HG02852 (cell line): ENCODE results near the gene MBD5.
A peak's percentile ranks its signal among the peaks of the same experiment; 100 is the strongest.

Experiments
- ATAC-seq: cut with Tn5 transposase; IDR thresholded peaks from one replicate; pipeline ENCODE4 v1.9.1; 2021; ENCODE audit warnings: mild to moderate bottlenecking, moderate library complexity; ENCODE audit not compliant: unreplicated experiment

MBD5 gene

DNA sequence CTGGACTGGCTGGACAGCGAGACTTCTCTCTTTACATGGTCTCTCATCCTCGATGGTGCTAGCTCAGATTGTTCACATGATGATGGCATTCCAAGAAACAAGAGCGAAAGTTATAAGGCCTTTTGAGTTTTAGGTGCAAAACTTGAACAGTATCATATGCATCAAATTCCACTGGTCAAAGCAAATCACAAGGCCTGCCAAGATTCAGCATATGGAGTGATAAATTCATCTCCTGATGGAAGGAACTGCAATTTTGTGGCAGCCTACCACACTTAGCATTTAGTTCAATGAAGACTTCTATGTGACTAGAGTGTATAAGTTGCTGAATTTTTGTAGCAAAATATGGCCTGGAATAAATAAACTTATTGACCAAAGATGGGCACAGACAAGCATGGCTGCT, 429.6 kb downstream of the MBD5 start:
- ATAC-seq, result no peak

DNA sequence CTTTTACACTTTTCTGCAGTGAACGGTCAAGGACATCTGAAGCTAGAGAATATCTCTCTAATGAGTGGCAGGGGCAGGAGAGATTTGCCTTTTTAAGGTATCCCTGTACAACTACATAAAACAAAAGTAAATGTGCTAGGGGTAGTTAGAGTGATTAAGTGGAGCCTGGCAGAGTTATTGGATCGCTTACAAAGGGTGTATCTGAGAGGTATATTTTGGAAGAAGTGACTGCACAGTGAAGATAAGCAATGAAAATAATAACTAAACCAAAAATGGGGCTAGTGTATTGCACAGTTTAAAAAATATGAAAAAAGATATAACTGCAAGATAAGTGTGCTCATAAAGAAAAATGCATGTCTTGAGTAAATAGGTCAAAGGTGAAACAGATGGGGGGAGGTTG, 430.2 kb downstream of the MBD5 start:
- ATAC-seq, result no peak

DNA sequence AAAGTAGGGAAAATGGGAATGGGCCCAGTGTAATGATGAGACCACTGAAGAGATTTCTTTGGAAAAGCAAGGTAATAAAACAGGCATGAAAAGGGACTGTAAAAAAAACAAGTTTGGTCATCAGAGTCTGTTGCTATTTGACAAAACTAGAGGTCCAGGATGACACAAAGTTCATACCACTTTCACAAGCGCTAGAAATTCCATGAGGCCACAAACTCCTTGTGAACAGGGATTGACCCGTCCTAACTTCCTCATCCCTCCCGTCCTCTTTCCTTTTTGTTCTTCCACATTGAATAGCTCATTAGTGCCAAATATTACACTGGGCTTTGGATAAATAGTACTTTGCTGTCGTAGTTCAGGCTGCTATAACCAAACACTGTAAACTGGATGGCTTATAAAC, 434.9 kb downstream of the MBD5 start:
- no peak for ATAC-seq

DNA sequence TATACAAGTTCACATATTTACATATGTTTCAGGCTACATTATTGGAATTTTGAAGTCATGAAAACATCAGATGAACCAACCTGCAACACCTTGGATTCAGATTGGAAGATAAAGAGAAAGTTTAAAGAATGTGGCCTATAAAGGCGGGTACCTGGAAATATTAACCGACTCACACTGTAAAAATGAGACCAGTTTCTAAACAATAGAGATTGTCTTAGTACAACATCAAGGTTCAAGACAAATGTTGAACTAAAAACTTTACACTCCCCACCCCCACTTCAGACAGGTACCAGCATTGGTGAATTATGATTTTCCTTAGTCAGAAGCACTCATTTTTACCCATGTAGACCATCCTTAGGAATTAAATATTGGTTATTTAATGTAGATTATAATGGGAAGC, 437.3 kb downstream of the MBD5 start:
- no peak for ATAC-seq

DNA sequence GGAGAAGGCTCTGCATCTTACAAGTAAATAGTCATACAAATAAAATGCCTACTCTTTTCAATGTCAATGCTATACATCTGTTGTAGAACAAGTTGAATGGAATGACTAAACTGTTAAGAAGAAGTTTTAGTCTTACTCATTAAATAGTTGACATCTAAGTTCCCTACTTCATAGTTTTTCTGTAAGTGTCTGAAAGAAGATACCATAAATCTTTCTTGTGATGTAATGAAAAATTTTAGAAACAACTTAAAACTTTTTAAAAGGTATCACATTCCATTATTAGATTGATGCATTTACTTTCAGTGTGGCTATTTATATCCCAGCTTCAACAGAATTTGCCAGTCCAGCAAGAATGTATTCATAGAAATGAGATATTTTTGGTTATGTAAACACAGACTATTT, 438.5 kb downstream of the MBD5 start:
- ATAC-seq, result peak; percentile 61

DNA sequence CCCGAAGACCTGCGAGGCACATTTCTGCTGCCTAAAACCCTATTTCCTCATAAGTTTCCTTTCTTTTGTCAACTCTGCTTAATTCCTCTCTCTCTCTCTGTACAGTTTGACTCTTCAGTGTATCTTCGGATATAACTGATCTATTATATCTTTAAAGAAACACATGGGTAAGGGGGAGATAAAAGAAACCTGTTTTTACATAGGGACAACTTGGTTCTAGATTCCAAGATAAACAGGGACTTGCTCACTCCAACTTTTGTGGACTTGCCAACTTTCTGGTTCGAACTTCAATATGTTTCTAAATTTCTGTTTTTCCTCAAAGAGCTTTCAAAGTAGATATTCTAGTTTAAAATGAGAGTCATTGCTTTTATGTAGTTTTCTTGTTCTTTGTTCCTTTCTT, 441.0 kb downstream of the MBD5 start:
- no peak for ATAC-seq

DNA sequence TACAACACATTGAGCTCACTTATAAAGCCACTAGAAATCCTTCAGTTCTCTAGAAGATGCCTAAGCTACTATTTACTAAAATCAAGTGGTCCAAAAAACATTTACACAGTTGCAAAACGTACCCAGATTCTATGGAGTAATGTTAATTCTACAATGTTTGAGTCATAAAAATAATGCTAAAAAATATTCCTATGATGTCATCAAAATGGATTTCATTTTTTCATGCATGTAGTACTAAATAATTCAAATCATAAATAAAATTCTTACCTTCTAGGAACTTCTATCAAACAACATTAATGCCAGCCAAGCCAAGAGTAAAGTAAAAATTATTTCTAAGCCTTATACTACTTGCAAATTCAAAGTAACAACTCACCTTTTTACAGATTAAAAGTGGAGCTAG, 454.7 kb downstream of the MBD5 start:
- no peak for ATAC-seq

DNA sequence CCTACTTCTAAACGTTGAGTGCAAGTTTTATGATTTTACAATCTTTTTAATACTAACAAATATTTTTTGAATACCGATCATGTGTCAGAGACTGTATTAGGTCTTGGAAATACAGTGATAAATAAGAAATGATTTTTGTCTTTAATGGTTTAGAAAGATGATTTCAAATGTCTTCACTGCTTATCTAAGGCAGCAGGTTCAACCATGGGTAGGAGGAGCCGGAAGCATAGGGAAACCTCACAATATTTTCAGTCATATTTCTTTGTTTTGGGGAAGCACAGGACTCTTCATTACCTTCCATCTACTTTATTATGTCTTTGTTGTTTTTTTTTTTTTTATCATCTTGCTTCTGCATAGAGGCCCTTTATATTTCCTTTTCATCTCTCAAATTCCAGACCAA, 458.5 kb downstream of the MBD5 start:
- no peak for ATAC-seq

DNA sequence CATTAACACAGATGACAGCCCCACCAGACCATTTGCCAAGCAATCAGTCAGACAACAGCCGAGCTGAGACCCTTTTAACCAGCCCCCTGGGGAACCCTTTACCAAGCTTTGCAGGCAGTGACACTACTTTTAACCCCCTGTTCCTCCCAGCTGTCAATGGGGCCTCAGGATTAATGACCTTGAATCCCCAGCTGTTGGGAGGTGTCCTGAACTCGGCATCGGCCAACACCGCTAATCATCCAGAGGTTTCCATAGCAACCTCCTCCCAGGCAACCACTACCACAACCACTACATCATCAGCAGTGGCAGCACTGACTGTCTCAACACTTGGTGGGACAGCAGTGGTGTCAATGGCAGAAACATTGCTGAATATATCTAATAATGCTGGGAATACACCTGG, 462.8 kb downstream of the MBD5 start:
- no peak for ATAC-seq

DNA sequence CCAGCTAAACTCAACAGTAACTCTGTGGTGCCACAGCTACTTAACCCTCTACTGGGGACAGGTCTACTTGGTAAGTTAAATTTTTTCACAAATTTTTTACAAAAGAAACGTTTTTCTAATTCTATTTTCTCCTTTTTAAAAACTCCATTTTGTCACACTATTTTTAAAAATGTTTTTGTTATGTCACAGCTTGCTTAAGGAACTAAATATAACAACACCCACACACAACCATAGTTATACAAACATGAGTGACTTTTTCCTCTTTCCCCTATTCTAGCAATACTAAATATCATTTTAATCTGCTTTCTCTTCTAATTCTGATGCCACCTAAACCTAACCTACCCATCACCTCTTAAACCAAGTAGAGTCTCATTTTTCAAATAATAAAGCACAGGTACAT, 463.2 kb downstream of the MBD5 start:
- ATAC-seq, result no peak

DNA sequence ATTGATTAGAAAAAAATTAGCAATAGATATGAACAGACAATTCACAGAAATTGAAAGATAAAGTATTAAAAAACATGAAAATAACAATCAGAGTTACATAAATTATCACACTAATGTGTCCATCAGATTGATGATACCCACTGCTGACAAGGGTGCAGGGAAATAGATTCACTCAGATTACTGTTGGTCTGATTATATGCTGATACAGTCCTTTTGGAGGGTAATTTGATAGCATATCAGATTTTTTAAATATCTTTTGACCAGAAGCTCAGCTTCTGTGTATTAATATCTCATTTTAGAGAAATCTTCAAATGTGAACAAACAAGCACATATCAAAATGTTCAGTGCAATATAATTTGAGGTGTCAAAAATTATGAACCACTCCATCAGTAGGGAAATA, 465.8 kb downstream of the MBD5 start:
- no peak for ATAC-seq

DNA sequence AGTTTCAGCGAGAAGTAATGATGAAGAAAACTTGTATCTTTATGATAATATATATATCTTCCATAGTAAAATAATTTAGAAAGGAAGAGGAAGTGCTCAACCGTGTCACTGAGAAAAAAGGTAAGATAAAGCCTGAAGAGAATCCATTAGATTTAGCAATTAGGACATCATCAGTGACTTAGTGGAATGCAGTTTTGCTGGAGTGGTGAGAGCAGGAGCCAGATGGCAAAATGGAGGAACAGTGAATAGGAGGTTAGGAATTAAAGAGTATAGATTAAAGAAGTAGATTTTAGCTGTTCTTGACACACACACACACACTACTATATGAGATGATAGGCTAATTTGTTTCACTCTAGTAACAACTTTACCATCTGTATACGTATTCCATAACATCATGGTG, 466.5 kb downstream of the MBD5 start:
- no peak for ATAC-seq

DNA sequence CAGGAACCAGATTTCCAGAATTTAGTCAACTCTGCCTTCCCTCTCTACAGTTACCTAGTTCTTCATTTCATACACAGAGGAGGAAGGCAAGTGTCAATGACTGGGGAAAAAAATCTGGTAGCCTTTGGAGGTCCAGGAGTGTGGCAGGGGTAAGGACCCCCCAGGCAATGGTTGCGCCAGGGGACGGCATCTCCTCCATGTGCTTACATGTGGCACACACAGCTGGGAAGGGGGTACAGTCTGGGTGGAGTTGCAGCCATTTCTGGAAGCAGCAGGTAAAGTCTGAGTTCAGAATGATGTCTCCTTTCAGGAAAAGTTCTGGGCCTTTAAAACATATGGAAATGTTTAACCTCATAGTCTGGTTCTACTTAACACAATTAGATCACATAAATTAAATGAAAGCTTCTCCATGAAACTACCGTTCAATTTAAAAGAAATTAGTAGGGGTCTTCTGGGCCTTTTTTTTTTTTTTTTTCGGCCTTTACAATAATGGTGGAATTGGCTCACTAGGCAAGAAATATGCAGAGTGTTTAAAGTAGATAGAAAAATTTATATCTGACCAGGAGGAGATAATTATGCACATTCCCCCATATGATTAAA, 470.0 kb downstream of the MBD5 start:
- no peak for ATAC-seq

DNA sequence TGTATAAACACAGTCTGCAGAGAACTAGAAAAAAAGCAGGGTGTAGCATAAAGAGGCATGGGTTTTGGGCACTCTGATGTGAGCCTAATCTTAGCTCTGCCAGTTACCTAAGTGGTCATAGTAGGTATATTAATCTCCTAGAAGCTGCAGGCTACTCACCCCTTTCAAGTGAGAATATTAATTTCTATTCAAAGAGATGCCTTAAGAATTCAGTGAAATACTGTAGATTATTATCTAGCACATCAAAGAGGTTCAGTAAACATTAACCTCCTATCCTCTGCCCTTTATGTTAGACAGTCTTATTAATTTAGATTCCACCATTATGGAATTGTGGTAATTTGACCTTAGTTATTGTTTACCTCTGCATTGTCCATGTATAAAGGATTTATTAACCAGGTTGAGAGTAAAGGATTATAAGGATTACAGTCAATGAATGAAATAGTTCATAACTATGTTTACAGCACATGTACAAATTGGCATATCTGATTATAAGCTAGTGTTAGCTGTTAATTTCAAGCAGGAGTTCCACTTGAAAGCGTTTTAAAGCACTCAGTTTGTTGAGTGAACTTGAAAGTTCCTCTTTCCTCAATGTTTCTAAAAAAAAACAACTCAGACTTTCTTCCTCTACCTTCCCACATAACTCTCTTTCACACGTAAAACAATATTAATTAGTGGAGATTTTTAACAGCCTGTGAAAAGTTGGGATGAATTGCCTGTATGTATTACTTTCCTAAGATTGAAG, 473.1 kb downstream of the MBD5 start:
- ATAC-seq, result peak; percentile 71

DNA sequence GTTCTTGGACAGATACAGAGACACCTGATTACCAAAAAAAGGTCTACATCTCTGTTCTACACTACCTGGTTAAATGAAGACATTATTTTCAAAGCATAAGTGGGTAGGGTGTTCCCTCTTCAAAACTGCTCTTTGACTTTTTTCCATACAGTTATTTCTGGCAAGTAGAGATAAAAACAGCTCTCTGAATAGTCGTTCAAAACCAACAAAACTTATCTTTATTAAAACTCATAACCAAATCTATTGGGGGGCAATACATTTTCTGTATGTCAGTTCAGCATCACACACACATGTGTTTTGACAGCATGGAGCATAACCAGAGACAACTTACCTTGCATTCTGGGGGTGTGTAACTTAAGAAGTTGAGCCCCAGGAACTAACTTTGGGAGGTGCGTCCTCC, 474.7 kb downstream of the MBD5 start:
- ATAC-seq, result no peak

DNA sequence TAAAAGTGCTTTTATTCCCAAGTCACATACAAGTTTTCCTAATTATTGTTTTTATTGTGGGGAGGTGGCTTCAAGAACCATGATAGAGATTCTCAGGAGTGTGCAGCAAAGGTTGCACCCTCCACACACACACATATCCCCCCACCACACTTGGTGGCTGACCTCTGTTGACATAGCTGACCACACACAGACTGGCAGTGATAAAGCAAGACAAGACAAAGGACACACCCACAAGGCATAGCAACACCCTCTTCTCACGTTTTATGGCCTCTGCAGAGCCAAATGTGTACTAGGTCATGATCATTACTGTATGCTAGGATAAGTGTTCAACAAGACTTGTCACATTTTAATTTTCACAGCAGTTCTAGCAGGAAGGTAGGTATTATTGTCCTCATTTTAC, 480.7 kb downstream of the MBD5 start:
- ATAC-seq, result no peak

DNA sequence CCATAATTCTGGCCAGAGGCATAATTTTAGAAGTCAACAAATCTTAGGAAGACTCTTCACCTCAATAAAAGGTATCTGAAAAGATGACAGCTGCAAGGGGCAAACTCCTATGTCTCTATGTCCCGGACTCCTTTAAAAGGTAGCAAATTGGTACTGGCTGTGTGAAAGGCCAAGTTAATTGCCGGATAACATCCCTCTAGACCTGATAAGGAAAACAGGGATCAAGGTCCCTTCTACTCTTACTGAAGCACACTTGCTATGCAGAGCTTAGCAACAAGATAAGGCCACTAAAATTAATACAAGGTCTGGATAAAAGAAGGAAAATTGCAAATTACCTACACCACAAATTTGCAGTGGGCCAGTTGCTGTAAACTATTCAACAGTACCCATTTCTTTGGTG, 482.6 kb downstream of the MBD5 start:
- no peak for ATAC-seq

DNA sequence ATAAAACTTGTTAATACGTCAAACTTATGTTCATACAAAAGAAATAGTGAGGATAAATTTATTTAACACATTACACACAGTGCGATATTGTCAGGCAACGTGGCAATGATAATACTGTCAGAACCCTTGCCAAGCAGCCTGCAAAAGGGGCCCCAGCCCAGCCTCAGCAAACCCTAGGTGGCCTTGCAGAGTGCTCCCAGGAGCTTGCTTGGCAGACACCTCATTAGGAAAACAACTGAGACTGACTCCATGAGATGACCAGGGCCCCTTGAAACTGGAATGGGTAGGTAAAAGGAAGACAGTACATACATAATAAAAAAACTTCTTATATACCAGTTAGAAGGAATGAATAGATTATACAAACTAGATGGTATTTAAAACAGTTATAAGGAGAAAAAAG, 487.1 kb downstream of the MBD5 start:
- no peak for ATAC-seq

DNA sequence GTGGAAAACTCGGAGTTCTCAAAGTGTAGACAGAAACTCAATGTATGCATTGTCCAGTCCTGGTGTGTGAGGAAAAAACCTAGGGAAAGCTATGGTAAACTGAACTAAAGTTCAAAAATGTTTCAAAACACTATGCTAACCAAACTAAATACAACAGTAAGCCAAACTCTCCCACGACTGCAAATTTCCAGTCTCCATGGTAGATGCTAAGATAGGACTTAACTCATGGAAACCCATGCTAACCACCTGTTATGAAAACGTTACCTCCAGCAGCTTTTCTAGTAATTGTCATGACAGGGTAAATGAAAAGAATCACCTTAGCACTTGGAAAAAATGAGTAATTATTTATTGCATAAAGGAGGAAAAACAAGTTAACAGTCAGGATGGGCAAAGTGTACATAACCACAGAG, 488.0 kb downstream of the MBD5 start:
- no peak for ATAC-seq

DNA sequence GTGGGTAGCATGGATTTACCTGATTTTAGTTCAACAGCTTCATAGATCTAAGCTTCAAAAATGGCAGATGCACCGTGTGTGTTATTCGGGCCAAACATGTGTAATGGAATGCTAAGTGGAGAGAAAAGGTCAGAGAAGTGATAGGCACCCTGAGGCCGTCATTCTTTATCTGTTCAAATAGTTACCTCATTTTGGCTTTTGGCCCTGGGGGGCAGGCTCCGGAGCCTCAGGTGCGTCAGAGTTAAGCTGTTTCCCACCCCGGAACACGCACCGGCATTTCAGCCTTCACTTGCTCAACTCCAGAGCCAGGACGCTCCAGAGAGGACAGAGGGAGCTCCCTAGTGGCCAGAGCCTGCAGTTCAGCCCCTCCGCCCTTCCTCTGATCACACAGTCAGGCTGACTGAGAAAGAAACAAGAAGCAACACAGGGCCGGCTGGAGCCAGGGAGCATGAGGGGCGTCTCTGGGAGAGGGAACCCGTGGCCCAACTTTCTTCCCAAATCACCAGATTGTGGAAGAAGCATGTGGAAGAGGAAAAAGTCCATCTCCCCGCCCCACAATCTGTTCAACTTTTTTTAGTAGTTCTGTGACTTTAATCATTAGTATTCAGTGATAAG, 488.5 kb downstream of the MBD5 start:
- ATAC-seq, result peak; percentile 100

DNA sequence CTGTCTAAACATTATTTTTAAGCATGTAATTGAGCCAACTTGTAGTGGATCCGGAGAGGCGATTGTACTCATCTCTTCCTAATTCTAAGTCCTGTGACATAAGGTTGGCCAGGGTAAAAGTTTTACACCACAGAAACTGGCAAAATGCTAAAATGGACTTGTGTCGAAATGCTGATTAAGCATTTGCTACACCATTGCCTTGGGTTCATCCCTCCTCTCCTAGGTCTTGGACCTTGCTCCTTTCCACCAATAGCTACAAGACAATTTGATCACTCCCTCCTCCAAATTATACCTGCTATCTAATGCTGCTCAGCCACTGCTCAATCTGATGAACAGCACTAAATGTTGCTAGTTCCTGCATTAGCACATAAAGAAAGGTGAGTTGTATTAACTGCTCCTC, 491.0 kb downstream of the MBD5 start:
- ATAC-seq, result no peak

DNA sequence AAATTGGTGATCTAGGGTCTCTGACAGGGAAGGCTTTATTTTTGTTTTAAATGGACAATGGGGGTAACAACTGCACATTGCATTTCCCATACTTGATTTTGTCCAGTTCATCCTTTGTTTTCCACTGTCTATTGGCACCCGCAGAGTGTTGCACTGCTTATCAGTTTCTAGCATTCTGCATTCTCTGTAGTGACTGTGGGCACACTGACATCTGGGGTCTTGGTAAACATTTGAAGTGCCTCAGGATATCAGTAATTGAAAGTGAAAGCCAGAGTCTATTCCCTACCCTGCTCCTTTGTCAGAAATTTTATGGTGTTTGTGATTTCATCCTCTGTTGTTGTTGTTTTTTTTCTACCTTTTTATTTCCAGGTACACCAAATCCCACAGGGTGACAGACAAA, 491.6 kb downstream of the MBD5 start:
- no peak for ATAC-seq

DNA sequence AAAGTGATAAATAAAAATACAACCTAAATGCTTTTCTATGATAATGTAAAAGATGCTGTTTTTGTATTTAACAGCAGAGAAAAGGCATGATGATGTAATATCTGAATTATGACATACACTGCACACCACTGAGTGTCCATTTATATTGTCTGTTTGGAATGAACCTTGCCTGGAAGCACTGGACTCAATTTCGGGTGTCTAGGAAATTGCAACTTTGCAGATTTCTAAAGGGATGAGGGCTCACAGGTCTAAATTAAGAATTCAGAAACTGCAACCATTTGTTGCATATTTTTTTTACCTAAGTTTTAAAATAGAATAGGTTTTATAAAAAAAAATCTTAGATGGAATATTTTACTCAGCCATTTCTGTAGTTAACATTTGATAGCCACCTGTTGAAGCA, 492.5 kb downstream of the MBD5 start:
- ATAC-seq, result no peak
